GM18870 (cell line): ENCODE data around the gene NEDD9.
A peak's percentile ranks its signal among the peaks of the same experiment; 100 is the strongest.

Experiments used
- ATAC-seq: cut with Tn5 transposase; IDR thresholded peaks from one replicate; pipeline ENCODE4 v1.9.1; 2021; ENCODE audit warnings: moderate library complexity; ENCODE audit not compliant: unreplicated experiment

NEDD9 gene

GRCh38 chr6:11221623-11222384 lies 10.7 kb downstream of the NEDD9 start:
- ATAC-seq = no peak

DNA sequence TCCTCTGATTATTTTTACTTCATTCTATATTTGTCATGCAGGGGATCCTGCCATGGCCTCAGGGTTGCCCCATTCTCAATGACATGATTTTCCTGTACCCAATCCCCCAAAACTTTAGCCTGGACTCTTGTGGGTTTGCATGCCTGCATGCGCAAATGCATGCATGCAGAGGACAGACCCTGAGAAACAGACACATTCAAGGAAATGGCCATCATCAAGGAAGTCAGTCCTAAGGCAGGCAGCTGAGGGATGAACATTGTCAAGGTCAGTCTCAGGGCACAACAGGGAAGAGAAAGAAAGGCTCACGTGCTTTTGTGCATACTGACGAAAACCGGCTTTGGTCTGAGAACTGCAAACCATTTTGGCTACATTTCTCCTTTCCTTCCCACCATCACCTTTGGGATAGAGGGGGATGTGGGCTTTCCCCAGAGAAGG lies 13.1 kb downstream of the NEDD9 start:
- no peak for ATAC-seq

DNA sequence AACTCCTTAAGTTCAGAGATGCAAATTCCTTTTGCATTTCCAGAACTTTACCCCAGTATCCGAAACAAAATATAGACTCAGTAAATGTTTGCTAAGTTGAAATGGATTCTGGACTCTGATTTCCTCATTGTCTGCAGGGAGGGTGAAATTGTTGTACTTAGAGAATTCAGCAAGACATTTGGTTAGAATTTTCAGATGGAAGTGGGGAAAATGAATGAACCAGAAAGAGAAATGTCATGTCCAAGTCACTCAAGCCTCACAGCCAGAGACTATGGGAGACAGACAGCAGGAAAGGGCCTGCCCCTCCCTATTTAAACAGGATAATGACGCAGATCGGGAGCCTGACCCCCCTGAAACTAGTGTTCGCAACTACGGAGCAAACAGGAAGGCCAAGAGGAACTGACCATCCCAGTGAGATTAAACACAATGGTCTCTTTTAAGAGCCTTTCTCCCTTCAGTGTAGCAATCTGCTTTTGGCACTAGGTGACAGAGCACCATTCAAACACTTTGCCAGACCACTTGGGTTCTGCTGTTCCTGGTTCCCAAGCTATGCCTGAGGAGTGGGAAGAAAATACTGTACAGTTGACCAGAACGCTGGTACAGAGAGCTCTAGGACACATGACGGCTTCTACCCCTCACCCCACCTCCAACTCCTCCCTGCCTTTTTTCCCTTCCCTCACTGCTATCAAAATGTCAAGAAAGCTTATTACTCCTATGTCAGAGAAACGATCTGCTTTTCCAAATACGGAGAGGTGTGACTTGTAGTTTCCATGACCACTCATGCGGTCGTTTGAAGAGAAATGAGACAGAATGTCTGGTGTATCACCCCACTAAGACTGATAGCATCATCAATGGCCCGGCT lies 13.7 kb downstream of the NEDD9 start:
- ATAC-seq = no peak

DNA sequence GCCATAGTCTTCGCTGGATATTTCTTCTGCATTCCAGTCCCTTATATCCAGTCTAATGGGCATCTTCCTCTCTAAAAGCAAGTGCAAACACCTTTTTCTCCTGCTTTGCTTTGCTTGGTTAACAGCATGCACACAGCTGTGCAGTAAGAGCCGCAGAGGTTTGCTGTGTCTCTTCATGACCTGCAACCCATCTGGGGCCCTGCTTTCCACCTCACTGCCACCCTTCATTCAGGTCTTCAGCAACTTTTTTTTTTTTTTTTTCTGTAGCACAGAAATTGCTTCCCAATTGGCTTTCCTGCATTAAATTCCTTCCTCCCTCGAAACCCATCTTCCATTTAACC lies 14.4 kb downstream of the NEDD9 start:
- no peak for ATAC-seq

GRCh38 chr6:11217360-11218101 lies 14.9 kb downstream of the NEDD9 start:
- peak; percentile 37 for ATAC-seq

DNA sequence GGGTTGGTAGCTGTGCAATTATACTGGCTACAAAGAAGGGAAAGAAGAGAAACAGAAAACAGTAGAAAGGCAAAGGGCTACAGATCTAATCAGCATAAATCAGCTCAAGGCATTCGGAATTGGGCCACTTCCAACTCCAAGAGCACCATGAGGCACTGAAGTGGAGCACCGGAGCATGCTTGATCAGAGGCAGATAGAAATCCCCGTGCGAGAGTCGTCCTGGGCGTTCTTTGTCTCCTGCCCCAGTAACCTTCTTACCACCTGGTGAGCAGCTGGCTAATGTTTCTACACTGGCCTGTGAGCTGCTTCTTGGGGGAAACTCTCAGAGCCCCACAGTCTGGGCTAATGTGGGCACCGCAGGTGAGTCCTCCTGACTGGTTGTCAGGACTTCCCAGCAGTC lies 16.7 kb downstream of the NEDD9 start:
- no peak for ATAC-seq

- ATAC-seq = no peak
These were observed 17.6 kb downstream of the NEDD9 start for GRCh38 chr6:11214901-11215300.

DNA sequence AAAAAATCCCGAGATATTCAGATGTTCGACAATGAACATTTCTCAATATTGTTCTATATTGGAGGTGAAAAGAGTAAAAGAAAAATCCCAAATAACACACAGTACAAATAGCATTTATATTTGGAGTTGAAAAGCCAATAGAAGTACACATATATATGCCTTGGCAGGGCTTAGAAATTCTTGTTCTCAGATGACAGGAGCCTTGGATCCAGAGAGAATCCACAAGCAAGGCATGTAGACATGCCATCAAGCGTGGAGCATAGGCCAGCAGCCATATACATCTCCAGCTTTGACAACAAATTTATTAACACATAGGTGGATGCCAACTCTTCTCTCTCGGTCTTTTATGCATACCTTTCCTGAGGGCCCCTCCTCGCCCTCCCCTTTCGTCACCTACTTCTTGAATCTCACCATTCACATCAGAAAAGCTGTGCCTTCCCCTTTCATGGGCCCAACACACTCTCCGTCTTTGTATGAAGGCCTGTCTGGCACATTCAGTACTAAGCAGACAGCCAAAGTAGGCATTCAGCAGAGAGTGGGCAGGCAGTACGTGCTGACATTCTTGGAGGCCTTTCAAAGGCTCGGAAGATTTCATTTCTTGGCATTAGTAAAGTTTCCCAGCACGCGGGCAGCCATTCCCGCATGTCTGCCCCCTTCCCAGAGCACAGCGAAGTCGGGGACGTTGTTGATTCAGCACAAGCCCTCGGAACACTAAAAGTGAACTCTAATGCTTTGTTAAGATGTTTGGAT lies 18.2 kb downstream of the NEDD9 start:
- ATAC-seq = no peak

- no peak for ATAC-seq
These were observed 18.9 kb downstream of the NEDD9 start for GRCh38 chr6:11213422-11214021.

GRCh38 chr6:11212664-11213063 lies 19.8 kb downstream of the NEDD9 start:
- ATAC-seq = no peak

- ATAC-seq = no peak
These were observed 21.2 kb downstream of the NEDD9 start for GRCh38 chr6:11211254-11211653.

- ATAC-seq = no peak
These were observed 21.9 kb downstream of the NEDD9 start for GRCh38 chr6:11210386-11211138.

GRCh38 chr6:11209906-11210305 lies 22.6 kb downstream of the NEDD9 start:
- ATAC-seq = no peak

DNA sequence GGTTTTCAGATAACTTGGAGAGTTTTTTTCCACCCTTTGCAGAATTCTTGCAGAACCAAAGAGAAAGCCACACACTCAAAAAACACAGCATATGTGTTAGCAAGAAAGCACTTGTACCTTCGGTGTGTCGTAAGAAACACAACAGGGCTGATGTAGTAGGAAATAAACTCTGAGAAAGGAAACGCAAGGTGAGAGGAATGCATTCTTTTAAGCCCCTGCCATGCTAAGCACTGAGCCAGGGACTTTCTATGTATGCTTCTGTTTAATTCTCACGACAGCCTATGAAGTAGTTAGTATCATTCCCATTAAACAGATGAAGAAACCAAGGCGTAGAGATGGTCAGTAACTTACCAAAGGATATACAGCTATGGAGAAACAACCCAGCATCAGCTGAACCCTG lies 23.1 kb downstream of the NEDD9 start:
- no peak for ATAC-seq

DNA sequence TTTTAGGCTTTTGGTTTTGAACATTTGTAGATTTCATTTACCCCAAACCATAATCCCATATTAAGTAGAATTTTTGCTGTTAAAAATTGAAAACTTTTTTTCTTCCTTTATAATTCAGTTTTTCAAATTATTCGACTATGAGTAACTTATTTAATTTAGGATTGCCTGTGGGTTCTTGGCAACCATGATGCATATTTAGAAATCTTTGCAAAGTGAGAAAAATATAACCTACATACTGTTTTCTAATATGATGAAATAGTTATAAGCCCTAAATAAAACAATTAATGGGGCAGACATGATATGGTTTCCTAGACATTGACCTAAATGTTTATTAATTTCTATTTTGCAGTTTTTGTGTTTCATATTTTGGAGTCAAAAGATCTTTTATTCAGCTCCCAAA lies 23.6 kb downstream of the NEDD9 start:
- no peak for ATAC-seq

GRCh38 chr6:11208267-11208666 lies 24.2 kb downstream of the NEDD9 start:
- no peak for ATAC-seq

GRCh38 chr6:11207199-11207968 lies 25.1 kb downstream of the NEDD9 start:
- no peak for ATAC-seq

- no peak for ATAC-seq
These were observed 25.9 kb downstream of the NEDD9 start for GRCh38 chr6:11206576-11206975.

DNA sequence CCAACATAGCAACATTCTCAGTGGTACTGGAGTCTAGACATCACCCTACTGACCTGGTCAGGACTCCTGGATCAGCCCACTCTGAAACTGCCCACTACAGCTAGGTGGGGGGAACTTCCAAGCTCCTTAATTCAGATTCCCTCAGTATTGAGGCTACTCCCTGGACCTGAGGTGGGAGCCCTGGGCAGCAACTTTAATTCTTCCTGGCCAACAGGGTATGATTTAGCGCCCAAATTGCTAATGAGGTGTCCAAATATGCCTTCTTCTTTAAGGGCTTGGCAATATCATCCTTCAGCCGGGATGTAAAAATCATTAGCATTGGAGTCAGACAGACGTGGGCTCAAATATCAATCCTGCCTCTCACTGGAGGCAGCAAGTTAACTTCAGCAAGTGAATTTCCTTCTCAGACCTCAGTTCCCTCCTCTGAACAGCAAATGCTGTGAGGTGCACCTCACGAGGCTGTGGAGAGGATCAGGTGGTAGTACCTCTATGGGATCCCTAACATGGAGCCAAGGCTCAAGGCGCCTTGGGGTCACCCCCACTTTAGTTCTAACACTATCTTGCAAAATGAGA lies 27.6 kb downstream of the NEDD9 start:
- no peak for ATAC-seq
